NCI-H2227 (cell line): ENCODE results near the gene NEK2.
"Not testable (repeated sequence)": the region's sequence is repeated elsewhere in the genome, so short reads cannot be mapped to it uniquely, and the experiment has no call there.

Source experiments
- DNase-seq: peaks from one replicate; lab custom pipeline; 2025; ENCODE audit not compliant: unreplicated experiment; lab: John Stamatoyannopoulos, UW

The NEK2 gene

DNA sequence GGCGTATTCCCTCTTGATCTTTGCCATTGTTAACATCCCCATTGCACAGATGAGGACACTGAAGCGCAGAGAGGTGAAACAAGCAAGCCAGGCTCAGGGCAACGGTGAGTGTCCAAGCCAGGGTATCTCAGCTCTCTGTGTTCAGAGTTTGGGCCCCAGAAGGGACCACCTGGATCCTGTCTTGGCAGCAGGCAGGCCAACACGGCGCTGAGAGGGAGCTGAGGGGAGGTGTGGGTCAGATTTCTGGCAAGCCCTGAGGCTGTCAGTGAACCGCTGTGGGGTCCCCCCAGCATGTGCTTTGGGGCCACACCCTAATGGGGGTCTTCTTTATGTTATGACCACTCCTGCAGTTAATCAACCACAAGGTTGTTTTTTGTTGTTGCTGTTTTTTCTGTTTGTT lies 23.1 kb downstream of the NEK2 start:
- no peak for DNase-seq

DNA sequence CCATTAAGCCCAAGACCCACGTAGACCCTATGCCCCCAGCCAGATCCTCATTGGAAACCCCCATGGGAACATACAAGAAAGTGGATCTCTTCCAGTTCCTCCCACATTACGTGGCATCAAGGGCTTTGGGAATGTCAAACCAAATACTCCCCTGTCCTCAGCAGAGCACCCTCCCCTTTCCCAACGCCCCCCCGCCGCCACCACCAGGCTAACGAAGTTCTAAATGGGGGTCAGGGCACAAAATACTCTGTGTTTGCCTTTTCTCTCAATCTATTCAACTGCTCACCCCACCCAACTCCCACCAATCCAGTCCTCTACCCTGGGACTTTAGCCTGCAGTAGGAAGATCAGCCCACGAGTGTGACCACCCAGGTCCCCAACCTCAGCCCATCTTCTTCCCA lies 24.5 kb downstream of the NEK2 start:
- no peak for DNase-seq

DNA sequence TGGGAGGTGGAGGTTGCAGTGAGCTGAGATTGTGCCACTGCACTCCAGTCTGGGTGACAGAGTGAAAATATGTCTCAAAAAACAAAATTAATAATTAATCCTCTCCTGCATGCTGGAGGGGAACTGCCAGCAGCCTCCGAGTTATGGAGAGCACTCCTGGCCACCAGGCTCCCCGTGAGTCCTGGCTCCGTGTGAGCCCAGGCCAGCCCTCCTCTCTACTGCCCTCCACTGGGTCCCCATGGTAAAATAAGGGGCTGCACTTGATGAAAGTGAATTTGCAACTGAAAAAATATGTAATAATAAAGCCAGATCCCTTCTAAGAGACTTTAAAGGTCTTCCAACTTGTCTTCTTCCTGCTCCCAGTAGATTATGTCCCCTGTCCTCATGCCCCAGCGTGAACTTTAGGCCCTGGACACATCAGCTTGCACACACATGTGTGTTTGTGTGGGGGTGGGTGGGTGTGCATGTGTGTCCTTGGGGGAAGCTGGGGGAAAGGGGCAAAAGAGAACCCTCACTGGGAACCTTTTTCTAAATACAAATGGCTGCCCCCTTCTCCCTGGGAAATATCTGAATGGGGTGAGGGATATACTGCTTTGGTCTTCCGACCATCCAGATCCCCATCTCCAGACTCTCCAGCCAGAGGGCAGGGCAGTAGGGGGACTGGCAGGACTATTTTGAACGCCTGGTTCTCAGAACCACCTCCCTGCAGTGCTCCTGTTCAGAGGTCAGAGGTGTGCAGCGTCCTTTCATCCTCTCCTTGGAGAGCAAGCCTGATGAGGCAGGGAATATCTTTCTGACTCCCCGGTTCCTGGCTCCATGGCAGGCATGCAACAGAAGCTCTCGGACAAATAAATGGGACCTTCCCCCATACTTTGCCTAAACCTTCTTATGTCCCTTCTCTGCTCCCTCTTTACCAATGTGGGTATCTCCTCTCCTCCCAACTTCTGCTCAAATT lies 26.2 kb downstream of the NEK2 start:
- DNase-seq, result no peak

DNA sequence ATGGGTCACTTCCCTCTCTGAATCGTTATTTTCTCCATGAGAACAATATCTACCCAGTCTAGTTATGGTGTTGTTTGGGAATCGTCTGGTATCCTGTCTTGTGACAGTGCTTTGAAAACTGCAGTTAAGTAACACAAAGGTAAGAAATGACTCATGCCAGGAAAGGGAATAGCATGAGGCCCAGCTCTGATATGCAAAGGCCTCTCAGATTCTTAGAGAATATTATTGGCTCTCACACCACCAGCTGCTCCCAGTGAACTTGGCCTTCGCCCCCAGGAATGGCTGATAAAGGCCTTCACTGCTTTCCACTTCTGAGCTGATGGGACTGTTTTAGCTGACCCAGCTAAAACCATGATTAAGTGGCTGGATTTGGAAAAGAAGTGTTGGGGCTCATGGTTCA lies 27.1 kb downstream of the NEK2 start:
- no peak for DNase-seq

DNA sequence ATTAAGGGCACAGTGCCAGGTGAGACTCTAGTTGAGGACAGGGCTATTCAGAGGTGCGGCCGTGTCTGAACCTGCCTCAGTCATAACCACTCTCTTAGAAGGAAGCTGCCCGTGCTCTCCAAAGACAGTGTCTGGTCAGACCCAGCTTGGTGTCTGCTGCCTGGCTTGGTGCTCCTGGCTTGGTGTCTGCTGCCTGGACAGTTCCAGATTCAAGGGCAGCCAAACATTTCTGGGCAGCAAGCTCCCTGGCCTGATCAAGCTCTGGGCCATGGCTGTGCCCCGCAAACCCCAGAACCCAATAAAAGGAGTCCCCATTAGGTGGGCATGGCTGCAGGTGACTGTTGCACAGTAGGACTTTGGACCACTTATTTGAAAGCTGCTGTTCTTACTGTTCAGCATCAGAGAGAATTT lies 27.7 kb downstream of the NEK2 start:
- no peak for DNase-seq

DNA sequence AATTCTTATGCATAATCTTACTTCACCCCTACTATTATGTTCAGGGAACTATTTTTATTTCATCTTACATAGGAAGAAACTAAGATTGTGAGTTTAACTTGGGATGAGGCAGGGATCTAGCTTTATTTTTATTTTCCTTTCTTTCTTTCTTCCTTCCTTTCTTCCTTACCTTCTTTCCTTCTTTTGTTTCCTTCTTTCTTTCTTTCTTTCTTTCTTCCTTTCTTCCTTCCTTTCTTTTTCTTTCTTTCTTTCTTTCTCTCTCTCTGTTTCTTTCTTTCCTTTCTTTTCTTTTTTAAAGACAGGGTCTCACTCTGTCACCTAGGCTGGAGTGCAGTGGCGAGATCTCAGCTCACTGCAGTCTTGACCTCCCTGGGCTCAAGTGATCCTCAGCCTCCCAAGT lies 28.9 kb downstream of the NEK2 start:
- DNase-seq, result no peak

DNA sequence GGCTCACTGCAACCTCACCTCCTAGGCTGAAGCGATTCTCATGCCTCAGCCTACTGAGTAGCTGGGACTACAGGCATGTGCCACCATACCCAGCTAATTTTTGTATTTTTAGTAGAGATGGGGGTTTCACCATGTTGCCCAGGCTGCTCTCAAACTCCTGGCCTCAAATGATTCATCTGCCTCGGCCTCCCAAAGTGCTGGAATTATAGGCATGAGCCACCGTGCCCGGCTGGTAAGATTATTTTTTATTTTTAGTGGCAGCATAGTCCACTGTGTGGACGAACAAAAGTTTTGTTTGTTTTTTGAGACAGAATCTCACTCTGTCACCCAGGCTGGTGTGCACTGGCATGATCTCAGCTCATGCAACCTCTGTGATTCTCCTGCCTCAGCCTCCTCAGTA lies 29.8 kb downstream of the NEK2 start:
- not testable (repeated sequence) for DNase-seq

DNA sequence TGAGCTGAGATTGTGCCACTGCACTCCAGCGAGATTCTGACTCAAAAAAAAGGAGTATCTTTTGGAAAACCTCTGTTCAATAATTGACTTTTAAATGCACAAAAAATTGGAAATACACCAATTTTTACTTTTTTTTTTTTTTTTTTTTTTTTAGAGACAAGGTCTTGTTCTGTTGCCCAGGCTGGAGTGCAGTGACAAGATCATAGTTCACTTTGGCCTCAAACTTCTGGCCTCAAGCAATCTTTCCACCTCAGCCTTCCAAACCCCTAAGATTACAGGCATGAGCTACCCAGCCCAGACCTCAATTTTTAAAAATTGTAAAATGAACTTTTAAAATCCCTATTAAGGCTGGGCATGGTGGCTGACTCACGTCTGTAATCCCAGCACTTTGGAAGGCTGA lies 30.8 kb downstream of the NEK2 start:
- DNase-seq, result no peak

DNA sequence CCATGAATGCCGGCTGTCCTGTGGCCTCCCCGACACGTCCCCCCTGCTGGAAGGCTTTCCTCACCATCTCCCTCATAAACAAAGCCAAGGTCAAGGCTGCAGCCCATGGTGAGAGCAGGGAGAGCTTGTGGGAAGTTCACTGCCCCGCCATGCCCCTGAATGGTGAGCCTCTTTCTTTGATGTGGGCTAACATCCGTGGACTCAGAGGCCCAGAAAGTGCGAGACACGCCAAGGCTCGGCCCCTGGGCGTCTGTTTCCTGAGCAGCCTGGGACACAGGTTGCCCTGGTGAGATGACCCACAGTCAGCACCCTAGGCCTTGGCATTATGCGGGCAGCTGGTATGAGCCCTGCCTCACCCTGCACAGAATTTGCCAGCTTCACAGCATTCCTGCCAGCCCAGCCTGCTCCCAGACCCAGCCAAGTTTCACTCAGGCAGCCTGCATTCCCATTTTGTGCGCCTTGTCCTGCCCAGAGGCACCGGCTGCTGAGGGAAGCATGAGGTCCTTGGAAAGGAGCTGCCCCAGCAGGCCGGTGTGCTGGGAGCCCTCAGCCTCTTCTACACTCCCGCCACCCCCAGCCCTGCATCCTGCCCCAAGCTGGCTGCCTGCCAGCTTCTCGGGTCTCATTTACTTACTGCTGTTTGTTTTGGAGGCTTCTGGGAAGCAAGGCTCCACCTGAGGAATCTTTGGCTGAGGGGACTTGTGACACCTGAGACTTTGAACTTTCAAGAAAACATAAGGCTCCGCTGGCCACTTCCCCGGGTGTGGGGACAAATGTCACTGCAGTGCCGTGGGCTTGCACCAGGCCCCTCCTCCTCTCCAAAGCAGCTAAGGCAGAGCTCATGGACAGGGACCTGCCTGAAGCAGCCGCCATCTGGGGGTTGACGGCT lies 31.9 kb downstream of the NEK2 start:
- peak; percentile 80 for DNase-seq

DNA sequence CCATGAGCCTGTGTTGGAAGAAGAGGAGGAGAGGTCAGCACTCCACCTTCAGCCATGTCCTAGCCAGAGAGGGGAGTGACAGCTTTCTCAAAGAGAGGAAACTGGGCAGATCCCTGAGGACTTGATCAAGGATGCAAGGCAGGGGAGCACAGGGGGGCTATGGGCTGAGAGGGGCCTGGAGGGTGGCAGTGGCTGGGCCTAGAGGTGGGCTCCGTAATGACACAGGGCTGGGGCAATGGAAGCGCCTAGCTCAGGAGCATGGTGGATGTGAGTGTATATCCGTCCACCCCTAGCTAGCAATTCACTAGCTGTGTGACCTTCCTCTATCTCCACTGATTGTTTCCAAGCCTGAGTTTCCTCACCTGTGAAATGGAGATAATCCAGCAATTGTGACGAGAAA lies 32.6 kb downstream of the NEK2 start:
- no peak for DNase-seq

DNA sequence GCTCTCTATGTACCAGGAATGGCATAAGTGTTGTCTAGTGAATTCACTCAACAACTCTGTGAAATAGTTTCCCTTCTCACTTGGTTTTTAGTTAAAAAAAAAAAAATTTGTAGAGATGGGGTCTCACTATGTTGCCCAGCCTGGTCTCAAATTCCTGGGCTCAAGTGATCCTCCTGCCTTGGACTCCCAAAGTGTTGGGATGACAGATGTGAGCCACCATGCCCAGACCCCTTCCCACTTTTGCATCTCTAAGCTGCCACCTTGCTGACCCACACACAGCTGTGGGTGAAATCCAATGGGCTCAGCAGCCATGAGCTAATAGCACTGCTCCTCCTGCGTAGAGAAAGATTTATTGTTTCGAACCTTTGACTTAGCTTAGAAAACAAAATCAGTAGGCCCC lies 33.5 kb downstream of the NEK2 start:
- no peak for DNase-seq

DNA sequence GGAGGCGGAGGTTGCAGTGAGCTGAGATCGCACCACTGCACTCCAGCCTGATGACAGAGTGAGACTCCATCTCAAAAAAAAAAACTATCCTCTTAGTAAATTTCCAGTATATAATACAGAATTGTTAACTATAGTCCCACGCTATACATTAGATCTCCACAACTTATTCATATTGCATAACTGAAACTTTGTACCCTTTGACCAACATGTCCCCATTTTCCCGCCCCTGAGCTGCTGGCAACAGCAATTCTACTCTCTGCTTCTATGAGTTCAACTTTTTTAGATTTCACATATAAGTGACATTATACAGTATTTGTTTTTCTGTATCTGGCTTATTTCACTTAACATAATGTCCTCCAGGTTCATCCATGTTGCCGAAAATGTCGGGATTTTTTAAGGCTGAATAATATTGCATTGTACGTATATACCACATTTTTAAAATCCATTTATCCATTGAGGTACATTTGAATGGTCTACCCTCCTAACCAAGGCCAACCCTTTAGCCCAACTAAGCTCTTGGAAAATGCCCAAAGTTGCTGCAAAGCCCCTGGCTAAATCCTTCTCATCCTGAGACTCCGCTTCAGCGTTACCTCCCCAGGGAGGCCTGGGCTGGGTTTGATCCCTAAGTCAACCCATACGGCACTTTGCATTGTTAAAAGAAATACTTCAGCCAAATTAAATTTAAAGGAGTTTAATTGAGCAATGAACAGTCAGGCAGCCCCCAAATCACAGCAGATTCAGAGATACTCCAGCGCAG lies 34.2 kb downstream of the NEK2 start:
- no peak for DNase-seq

DNA sequence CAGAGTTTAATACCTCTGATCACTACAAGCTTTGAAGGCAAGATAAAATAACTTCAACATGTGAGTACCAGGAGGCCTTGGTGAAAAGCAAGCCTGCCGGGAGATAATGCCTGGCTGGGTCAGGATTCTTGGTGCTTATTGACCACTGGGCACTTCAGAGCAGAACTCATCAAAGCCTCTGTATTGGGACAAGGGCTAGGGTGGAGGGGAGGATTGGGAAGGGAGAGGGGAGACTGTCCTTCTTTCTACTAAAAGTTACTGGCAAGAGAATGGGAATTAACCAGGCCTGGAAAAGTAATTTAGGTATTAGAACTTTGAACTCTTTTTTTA lies 35.2 kb downstream of the NEK2 start:
- no peak for DNase-seq

DNA sequence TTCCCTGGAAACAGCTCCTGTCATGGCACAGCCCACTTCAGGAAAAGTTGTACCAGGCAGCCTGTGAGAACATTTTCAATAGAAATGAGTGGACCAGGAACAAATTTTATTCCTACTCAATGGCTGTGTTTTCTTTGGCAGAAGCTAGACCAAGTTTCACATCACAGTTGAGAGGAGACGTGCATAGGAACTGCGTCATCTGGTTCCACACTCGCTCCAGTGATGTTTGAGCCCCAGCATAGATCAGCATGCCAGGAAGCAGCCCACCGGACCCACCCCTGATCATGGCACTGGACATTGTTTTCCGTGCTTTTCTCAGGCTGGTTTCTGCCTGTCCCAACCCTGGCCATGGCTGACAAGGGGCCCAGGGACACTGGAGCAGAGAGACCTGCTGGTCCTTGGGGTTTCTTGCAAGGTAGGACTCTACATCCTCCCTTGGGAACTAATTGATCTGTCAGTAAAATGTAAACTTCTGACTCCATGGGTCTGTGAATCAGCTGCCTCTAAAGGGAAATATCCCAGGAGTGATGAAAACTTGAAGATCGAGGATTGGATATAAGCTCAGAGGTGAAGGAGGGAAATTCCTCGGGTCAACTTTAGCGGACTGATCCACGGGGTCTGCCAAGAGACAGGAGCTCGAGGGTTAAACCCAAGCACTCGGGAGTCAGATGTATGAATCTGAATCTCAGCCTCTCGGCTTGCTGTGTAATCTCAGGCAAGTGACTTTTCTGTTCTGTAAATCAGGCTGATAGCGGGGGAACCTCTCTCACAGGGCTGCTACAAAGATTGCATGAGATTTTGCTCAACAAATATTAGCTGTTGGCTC lies 35.7 kb downstream of the NEK2 start:
- no peak for DNase-seq

DNA sequence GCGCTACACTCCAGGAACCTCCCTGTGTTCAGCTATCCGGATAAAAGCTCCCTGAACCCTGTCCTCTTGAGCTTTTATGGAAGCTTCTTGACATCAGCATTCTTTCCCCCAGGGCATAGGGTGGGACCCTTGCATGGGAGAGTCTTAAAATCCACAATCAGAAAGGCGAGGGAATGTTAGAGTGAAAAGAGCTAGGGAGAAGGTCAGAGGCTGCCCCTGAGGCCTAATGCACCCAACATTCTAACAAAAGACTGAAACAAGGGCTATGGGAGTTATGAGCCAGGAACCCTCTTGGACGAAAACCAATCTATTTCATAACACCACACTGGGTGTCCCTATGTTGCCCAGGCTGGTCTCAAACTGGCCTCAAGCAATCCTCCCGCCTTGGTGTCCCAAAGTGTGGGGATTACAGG lies 36.7 kb downstream of the NEK2 start:
- DNase-seq, result no peak

DNA sequence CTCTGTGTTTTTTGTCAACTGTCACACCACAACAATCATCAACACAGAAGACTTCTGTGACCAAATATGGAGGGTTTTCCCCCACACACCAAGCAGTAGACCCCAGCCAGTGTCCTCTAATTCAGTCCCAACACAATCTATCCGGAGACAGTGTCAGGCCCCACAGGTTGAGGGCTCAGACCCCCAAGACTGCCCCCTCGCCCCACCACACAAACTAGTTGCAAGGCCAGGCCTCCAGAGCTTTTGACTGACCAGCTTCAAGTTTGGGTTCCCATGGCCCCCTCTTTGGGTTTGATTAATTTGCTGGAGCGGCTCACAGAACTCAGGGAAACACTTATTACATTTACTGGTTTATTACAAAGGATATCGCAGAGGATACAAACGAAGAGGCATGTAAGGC lies 37.2 kb downstream of the NEK2 start:
- DNase-seq, result no peak

DNA sequence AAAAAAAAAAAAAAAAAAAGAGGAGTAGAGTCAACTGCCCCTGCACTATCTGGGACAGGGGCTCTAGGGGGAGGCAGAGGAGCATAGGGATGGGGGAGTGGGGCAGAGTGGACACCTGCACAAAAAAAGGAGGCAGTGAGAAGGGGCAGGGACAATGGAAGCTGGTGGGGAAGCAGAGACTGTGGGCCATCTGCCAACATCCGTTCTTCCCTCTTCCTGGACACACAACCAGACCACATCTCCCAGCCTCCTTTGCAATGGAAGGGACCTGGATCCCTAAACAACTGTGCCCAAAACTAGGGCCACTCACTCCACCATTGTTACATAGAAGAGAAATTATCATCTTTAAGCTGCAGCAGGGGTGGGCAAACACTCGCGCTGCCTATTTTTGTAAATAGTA lies 38.4 kb downstream of the NEK2 start:
- no peak for DNase-seq

DNA sequence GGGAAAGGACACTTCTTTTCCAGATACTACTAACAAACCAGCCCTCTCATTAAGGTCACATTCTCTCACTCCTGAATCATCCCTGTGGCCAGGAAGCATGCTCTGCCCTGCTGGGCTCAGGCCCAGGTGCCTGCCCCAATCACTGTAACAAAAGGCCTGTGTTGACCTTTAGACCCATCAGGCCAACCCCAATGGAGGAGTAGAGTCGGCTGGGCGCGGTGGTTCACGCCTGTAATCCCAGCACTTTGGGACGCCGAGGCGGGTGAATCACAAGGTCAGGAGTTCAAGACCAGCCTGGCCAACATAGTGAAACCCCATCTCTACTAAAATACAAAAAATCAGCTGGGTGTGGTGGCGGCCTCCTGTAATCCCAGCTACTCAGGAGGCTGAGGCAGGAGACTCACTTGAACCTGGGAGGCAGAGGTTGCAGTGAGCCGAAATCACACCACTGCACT lies 38.8 kb downstream of the NEK2 start:
- DNase-seq, result not testable (repeated sequence)

DNA sequence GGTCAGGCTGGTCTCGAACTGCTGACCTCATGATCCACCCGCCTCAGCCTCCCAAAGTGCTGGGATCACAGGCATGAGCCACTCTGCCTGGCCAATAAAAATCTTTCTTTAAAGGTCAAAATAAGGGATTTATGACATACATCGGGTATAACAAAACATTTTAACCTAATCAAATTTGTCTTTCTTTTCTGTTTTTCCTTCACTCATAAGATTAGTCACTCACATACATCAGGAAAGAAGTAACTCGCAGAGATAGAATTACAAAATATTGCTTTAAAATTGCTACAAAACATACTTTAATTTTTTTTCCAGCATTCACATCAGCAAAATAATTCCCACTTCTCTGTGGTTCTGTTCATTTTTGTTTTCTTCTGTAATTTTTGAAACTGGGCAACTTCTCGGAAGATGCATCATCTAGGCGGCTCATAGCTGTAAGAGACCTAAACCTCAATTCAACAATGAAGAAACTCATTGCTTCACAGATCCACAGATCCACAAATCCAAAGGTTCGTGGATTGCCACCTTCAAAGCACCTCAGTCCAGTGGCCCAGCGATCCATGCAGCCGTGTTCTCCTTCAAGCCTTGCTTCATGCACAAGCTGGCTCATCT lies 39.7 kb downstream of the NEK2 start:
- DNase-seq, result no peak

DNA sequence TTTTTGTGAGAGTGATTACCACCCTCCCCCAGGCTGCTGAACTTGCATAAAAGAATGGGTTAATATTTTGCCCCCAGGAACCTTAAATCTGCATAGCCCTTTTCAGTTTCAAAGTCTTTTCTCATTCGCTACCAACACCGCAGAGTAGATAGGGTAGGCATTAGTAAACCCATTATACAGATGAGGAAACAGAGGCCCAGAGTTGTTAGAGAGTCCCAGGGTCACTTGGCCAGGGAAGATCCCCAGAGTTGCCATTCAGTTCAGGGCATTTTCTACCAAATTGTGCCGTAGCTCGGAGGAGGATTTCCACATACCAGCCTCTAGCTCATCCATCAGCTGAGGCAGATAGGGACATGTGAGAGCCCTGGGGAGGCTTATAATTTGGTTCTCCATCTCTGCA lies 40.5 kb downstream of the NEK2 start:
- DNase-seq, result no peak
